GM13976 (cell line): ENCODE measurements around the gene PLD6.
"Not testable (repeated sequence)": the region's sequence is repeated elsewhere in the genome, so short reads cannot be mapped to it uniquely, and the experiment has no call there.

Source experiments
- DNase-seq: peaks from one replicate; pipeline ENCODE4 v3.0.0; 2012; ENCODE audit warnings: low spot score
- in situ Hi-C: fragments of 300-500 bp; cut with MboI; formaldehyde crosslinking; loops from one replicate; pipeline ENCODE4 v1.12.0; 2022; ENCODE audit warnings: low sequenced_read_pairs, mixed read lengths, inconsistent platforms; ENCODE audit not compliant: unreplicated experiment
- TF ChIP-seq, protein P1 (sequence below): IDR thresholded peaks from 2 replicates; pipeline ENCODE4 v1.5.1; 2012; ENCODE audit warnings: borderline replicate concordance, mild to moderate bottlenecking; ENCODE audit not compliant: insufficient read depth; ENCODE audit errors: extremely low read depth, missing control alignments, control extremely low read depth

PLD6 gene

DNA sequence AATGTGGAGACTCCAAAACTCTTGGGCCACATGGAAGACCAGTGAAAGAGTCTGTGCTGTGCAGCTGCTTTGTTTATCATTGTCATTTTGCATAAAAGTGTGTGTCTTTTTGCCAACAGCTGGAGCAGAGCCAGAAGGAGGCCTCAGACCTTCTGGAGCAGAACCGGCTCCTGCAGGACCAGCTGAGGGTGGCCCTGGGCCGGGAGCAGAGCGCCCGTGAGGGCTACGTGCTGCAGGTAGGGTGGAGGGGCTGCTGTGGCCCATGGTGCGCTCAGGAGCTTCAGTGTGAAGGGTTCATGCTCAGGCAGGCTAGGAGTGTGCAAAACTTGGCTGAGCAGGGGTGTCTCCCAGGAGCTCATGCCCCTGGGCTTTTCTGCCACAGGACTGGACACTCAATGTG lies 45.0 kb downstream of the PLD6 start:
- TF ChIP-seq, protein P1, sequence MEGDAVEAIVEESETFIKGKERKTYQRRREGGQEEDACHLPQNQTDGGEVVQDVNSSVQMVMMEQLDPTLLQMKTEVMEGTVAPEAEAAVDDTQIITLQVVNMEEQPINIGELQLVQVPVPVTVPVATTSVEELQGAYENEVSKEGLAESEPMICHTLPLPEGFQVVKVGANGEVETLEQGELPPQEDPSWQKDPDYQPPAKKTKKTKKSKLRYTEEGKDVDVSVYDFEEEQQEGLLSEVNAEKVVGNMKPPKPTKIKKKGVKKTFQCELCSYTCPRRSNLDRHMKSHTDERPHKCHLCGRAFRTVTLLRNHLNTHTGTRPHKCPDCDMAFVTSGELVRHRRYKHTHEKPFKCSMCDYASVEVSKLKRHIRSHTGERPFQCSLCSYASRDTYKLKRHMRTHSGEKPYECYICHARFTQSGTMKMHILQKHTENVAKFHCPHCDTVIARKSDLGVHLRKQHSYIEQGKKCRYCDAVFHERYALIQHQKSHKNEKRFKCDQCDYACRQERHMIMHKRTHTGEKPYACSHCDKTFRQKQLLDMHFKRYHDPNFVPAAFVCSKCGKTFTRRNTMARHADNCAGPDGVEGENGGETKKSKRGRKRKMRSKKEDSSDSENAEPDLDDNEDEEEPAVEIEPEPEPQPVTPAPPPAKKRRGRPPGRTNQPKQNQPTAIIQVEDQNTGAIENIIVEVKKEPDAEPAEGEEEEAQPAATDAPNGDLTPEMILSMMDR: no peak
- DNase-seq: no peak
- in situ Hi-C loops: no loop called here

DNA sequence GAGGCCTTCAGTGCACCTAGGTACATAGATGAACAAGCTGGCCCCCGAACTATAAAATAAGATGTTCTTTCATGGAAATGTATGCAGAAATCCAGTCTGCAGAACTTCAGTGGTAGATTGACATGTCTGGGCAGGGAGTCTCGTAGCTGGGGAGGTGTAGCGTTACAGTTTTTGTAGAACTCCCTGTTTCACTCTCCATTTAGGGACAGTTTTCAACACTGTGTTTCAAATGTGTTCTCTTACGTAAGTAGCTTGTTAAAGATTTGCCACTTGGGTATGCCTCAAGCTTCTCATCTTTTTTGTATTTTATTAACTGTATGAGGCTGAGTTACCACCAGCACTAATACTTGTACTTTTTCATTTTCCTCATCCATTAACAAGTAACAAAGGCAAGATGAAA lies 46.6 kb downstream of the PLD6 start:
- in situ Hi-C loops: no loop called here
- DNase-seq: no peak
- TF ChIP-seq, protein P1: no peak

DNA sequence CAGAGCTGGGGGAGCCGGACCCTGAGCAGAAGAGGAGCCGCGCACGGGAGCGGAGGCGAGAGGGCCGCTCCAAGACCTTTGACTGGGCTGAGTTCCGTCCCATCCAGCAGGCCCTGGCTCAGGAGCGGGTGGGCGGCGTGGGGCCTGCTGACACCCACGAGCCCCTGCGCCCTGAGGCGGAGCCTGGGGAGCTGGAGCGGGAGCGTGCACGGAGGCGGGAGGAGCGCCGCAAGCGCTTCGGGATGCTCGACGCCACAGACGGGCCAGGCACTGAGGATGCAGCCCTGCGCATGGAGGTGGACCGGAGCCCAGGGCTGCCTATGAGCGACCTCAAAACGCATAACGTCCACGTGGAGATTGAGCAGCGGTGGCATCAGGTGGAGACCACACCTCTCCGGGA lies 47.6 kb downstream of the PLD6 start:
- DNase-seq, in situ Hi-C loops: not testable (repeated sequence)

DNA sequence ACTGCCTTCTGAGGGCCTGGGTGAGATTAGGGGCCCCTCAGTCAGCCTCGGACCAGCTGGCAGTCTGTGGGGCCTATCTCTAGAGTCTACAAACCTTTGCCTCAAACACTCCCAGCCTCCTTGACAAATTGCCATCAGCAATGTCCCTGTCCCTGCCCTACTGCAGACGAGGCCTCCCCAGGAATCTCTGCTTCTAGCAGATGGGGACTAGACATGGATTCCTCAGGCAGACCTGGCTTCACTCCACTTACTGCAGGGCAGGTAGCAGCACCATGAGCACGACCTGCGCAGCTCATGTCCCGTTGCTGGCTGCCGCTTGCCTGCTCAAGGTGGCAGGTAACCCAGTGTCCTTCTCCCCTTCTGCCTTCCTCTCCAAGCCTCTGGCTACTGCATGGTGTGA lies 49.1 kb downstream of the PLD6 start:
- DNase-seq: no peak
- TF ChIP-seq, protein P1: no peak
- in situ Hi-C loops: no loop called here

DNA sequence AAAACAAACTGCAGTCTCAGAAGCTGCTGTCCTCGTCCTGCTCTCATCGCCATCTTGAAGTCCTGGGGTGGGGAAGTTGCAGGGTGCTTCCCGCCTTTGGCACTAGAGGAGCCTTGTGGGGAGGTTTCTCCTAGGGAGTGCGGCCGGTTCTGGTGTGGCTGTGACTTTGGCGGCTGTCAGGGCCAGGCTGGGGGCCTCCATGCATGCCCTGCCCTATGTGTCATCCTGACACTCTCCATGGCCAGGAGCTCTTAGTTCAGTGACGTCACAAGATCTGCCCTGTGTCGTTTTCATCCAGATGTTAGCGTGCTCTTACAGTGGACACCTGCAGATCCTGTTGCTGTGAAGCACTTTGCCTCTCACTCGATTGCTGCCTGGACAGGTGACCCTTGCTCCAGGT lies 49.6 kb downstream of the PLD6 start:
- TF ChIP-seq, protein P1: no peak
- in situ Hi-C loops: no loop called here
- DNase-seq: no peak

DNA sequence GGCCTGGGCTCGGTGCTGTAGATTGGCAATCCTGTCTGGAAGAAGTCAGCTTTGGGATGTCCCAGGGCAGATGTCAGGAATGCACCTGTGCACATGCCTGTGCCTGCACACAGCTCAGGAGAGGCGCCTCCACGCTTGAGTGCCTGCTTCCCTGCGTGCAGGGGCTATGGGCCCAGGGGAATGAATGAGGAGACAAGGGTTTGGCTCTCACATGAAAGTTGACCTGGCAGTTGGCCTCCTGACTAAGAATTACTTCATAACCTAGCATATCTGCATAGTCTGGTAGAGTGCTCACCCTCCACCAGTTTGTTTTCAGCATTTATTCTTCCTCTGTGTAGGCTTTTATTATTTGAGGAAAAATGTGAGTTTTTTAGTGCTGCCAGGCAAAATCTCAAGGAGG lies 50.0 kb downstream of the PLD6 start:
- in situ Hi-C loops: no loop called here
- TF ChIP-seq, protein P1: no peak
- DNase-seq: no peak

DNA sequence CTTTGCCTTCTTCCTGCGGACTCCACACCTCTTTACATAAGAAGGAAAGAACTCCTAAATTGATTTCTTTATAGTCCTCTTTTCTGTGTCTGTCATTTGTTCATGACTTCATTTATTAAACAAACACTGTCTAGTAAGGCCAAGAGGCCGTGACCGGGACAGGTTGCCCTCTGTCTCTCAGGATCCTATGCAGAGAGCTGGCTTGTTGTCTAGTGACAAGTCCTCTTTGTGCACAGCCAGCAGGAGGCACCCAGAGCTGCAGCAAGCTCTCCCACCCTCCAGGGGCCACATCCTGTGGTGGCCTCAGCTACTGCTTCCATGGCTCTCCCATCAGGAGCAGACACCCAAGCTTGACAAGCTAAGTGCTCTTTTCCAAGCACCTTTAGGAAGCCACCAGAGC lies 50.6 kb downstream of the PLD6 start:
- no peak for DNase-seq
- TF ChIP-seq, protein P1: no peak
- in situ Hi-C loops: no loop called here

DNA sequence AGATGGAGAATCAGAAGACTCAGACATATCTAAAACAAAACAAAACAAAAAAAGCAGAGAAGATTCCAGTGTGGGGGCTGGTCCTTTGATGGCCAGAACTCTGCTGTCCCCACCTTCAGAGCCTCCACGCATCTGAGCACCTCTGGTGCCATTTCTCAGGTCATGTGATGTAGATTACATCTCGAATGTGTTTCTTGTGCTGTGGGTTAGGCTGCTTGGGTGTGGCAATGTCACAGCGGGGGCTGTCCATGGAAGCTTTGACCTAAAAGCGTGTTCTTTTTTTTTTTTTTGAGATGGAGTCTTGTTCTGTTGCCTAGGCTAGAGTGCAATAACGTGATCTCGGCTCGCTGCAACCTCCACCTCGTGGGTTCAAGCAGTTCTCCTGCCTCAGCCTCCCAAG lies 51.2 kb downstream of the PLD6 start:
- DNase-seq: no peak
- TF ChIP-seq, protein P1: no peak
- in situ Hi-C loops: no loop called here
